Measurements from ENCODE around the gene ATG3. TPM values are rescaled to one million over a fixed set of nuclear protein-coding genes. Genes with fewer than 3 reads are reported as not detected.

ATG3 gene
- total RNA-seq (2014; rRNA removed; shearing (Covaris generic); ENCODE audit: low replicate concordance) = 27.5 and 63.4 TPM in 2 replicates

DNA sequence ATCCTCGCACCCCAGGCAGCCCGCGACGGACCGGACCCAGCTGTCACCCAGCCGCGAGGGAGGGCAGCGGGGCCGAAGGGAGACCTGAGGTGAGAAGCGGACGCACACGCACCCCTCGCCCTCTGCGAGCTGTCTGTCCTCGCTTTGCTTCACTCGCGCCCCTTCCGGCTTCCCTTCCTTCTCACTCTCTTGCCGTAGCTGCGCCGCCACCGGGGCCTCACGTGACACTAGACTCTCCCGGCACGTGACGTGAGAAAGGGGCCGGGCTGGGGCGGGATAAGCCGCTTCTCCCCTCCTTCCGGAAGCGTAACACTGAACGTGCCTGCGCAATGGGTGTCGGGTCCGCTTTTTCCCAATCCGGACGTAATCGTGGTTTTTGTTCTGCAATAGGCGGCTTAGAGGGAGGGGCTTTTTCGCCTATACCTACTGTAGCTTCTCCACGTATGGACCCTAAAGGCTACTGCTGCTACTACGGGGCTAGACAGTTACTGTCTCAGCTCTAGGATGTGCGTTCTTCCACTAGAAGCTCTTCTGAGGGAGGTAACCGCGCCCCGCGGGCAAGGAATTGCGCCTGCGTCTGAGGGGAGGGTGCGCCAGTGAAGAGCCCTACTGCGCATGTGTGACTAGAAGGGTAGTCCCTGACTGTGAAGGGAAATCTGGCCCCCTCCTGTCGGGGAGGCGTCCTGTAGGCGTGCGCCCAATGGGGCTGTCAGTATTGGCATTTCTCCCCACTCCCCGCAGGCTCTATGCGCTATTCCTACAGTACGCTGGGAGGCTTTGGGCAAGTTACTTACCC is at the start of gene ATG3, which contains the start of gene SLC35A5:
TSS of gene ATG3 (minus strand) at position 229 of the 796 bp plus-strand sequence. CDS start 434 bp downstream, outside the sequence.
TSS of gene SLC35A5 (plus strand) at position 312 of the 796 bp plus-strand sequence. CDS start 1,359 bp downstream, outside the sequence.
- peak; percentile 98 for DNase-seq (ENCODE audit: low read depth)
- in situ Hi-C loops (cut with HindIII; ENCODE audit: low pct_unique_long_range_greater_than_20kb, low sequenced_read_pairs) = no loop called here

DNA sequence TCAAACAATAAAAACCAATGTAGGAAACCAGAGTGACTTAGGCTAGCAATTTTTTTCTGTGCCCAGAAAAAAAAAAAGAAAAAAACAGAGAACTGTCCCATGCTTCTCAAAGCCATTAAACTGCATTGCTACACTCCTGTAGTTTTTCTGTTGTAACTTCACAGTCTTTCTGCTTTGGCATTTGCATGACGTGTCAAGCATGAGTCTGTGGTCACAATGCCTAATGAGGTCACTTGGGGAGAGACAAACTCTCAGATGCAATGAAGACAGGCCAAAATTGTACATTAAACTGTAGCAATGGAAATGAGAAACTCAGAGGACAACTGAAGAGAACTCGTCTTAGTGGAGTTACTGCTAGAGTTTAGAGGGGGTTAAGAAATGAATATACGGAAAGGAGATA is 48.4 kb upstream of the ATG3 start:
- no peak for DNase-seq (ENCODE audit: low read depth)
- in situ Hi-C loops (cut with HindIII; ENCODE audit: low pct_unique_long_range_greater_than_20kb, low sequenced_read_pairs) = no loop called here

DNA sequence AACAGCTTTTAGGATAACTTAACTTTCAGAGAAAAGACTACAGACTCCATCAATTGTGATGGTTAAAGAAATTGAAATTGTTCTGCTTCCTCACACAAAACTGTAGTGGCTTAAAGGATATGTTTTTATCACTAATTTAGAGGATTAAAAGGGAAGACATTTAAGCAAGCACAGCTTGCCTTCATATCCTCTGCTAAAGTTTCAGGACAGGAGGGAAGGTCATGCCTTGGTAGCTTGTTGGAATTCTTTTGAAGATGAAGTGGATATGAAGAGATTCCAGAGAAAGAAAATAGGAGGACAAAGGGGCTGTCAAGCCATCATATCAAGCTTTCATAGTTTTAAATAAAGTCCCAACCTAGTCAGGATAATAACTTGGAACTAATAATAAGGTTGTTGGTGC is 46.1 kb upstream of the ATG3 start:
- in situ Hi-C loops (cut with HindIII; ENCODE audit: low pct_unique_long_range_greater_than_20kb, low sequenced_read_pairs) = no loop called here
- DNase-seq (ENCODE audit: low read depth) = no peak

DNA sequence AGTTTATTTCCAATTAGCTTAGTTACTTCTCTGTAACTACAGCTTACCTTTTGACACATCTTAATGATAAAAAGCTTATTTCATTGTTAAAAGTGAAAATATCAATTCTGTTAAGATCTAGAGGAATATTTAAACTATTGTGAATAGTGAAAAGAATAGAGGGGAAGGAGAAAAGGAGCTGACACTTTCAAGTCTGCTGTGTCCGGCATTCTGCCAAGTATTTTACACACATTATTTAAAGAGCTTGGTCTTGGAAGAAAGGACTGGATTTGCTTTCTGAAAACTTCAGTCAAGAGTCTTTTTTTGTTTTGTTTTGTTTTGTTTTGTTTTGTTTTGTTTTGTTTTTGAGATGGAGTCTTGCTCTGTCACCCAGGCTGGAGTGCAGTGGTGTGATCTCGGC is 44.3 kb upstream of the ATG3 start:
- no peak for DNase-seq (ENCODE audit: low read depth)
- in situ Hi-C loops (cut with HindIII; ENCODE audit: low pct_unique_long_range_greater_than_20kb, low sequenced_read_pairs) = no loop called here

DNA sequence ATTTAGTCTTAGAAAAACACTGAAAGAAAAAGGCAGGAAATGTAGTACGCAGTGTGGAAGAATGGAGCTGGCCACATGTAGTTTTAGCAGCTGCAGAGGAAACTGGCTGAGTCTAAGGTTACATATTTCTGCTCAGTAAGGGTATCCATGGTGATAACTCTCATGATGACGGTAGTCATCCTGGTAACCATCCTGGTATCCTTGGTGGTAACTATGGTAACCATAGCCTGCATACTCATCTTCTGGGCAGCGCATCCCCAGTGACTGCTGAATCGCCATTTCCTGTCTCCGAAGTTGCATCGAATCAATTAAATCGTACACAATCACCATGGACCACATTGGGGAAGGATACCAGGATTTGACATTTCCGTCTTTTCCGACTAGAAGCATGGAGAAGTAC is 43.5 kb upstream of the ATG3 start:
- in situ Hi-C loops (cut with HindIII; ENCODE audit: low pct_unique_long_range_greater_than_20kb, low sequenced_read_pairs) = no loop called here
- DNase-seq (ENCODE audit: low read depth) = no peak

DNA sequence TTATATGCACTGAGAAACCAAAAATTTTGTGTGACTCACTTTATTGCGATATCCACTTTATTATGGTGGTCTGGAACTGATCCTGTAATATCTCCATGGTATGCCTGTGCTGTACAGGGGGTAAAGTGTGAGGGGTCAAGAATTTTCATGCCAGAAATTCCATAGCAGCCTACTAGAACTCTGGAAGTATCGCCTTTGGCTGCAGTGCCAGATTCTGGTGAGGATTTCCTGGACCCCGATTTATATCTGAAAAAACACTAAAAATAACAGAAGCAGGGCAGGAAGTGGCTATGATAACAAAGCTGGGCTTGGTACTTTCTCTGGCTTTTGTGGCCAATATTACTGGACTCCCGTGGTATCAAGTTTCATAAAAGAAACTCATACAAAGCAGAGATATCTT is 42.8 kb upstream of the ATG3 start:
- in situ Hi-C loops (cut with HindIII; ENCODE audit: low pct_unique_long_range_greater_than_20kb, low sequenced_read_pairs) = no loop called here
- no peak for DNase-seq (ENCODE audit: low read depth)

DNA sequence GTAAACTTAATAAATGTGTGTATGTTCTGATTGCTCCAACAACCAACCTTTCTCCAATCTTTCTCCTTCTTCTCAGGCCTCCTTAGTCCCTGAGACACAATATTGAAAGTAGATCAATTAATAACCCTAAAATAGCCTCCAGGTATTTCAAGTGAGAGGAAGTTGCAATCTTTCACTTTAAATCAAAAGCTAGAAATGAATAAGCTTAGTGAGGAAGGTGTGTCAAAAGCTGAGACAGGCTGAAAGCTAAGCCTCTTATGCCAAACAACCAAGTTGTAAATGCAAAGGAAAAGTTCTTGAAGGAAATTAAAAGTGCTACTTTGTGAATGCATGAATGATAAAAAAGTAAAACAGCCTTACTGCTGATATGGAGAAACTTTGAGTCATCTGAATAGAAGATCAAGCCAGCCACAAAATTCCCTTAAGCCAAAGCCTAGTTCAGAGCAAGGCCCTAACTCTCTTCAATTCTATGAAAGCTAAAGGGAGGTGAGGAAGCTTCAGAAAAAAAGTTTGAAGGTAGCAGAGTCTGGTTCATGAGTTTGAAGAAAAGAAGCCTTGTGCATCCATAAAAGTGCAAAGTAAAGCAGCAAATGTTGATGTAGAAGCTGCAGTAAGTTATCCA is 40.6 kb upstream of the ATG3 start:
- no peak for DNase-seq (ENCODE audit: low read depth)
- in situ Hi-C loops (cut with HindIII; ENCODE audit: low pct_unique_long_range_greater_than_20kb, low sequenced_read_pairs) = no loop called here

DNA sequence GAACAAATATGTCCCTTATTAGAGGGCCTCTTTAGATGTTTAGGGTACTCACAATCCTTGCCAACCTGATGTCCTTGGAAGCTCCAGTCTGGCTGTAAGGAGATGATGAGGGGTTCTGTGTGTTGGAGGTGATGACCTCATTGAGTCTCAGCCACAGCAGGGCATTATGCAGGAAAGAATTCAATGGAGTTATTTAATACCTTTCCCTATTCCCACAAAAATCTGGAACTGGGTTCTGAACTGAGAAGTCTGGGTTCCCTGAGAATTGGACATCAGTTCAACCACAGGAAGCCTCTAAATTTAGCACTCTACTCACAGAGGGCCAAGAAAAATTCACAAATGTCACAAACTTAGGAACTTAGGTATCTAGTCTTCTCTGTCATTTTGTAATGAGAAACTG is 37.0 kb upstream of the ATG3 start:
- in situ Hi-C loops (cut with HindIII; ENCODE audit: low pct_unique_long_range_greater_than_20kb, low sequenced_read_pairs) = no loop called here
- DNase-seq (ENCODE audit: low read depth) = no peak

DNA sequence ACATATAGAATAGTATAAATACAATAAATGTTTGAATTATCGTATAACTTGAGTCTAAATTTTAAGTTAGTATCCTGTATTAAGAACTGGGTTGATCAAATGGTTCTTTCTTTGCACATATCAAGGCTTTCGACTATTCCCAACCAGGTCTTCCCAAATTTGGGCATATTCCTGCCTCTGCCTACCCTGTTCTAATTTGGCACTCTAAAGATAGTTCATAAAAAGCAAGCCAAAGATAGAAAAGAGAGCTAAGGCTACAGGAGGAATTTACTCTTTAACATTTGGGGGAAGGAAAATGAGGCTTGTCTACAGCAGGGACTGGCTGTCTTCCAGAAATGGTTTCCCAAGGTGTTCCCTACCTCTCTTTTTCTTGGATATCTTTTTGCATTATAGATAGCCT is 36.2 kb upstream of the ATG3 start:
- in situ Hi-C loops (cut with HindIII; ENCODE audit: low pct_unique_long_range_greater_than_20kb, low sequenced_read_pairs) = no loop called here
- DNase-seq (ENCODE audit: low read depth) = no peak

DNA sequence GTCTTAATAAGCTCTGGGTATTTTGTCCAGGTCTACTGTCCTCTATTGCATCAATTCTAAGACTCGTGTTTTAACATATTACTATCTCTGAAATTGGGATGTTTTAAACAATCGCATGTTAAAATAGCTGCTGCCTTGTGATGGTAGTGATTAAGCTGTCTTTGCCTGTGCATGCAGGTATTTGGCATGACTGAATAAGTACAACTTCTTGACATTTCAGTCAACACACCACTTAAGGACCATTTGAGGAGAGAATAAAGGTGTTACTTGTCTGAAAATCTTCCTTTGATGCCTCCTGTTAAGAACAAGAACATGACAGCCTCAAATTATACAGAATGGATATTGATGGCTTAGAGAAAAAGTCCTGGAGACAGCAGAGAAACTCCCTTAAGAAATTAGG is 33.1 kb upstream of the ATG3 start:
- DNase-seq (ENCODE audit: low read depth) = no peak
- in situ Hi-C loops (cut with HindIII; ENCODE audit: low pct_unique_long_range_greater_than_20kb, low sequenced_read_pairs) = no loop called here

DNA sequence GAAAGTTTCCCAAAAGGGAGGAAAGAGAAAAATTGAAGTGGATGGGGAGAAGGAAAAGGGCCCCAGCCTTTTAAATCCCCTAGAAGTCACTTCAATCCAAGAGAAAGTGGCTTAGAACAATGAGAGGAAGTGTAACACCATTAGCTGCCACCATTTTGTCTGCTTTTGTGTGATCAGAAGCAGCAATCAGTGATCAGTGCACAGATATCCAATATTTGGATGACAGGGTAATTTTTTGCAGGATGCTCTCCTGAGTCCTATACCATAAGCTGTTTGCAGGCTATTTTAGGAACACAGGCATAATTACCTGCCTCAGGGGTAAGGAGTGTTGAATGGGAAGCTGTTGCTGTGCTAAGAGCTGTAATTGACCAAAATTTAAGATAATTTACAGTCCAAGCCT is 31.5 kb upstream of the ATG3 start:
- in situ Hi-C loops (cut with HindIII; ENCODE audit: low pct_unique_long_range_greater_than_20kb, low sequenced_read_pairs) = no loop called here
- no peak for DNase-seq (ENCODE audit: low read depth)

DNA sequence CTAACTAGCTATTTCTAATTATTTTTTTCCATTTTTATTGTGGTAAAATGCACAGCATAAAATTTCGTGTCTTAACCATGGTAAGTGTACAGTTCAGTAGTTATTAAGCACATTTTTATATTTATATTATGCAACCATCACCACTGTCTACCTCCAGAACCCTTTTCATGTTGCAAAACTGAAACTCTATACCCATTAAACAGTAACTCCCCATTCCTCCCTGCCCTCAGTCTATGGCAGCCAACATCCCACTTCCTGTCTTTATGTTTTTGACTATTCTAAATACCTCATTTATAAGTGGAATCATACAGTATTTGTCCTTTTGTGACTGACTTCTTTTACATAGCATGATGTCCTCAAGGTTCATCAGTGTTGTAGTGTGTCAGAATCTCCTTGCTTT is 25.6 kb upstream of the ATG3 start:
- DNase-seq (ENCODE audit: low read depth) = no peak

DNA sequence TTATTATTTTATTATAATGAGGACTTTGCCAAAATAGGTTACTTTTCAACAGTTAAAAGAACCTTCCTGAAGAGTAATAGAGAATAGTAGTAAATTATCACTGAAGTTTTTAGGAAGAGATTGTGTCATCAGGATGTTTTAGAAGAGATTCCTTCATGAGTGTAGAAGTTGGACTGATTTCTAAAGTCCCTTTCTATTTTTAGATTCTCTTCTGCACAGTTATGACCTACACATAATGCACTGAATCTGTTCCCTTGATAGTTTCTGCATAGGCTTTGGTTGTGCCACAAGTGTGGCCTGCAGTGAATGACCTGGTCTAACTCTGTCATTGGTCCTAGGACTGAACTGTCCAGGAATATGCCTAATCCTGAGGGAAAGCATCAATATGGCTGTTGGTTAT is 24.0 kb upstream of the ATG3 start:
- in situ Hi-C loops (cut with HindIII; ENCODE audit: low pct_unique_long_range_greater_than_20kb, low sequenced_read_pairs) = no loop called here
- DNase-seq (ENCODE audit: low read depth) = no peak

More for the DNA sequence above, 25.6 kb upstream of the ATG3 start:
- in situ Hi-C loops (cut with HindIII; ENCODE audit: low pct_unique_long_range_greater_than_20kb, low sequenced_read_pairs) = no loop called here

DNA sequence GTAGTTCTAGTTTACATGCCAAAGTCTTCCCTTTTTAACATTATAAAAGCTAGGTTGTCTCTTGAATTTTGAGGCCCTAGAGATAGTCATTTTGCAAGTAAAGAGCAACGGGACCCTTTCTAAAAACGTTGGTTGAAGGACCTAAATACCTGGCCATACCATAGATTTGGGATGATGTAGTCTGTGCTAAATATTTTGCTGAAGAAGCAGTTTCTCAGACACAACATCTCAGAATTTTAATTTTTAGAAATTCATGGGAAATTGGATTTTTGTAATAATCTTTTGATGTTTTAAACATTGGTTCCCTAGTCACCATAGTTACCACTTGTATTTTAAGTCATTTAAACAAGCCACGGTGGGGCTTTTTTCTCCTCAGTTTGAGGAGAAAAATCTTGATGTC is 21.3 kb upstream of the ATG3 start:
- DNase-seq (ENCODE audit: low read depth) = no peak
- in situ Hi-C loops (cut with HindIII; ENCODE audit: low pct_unique_long_range_greater_than_20kb, low sequenced_read_pairs) = no loop called here

DNA sequence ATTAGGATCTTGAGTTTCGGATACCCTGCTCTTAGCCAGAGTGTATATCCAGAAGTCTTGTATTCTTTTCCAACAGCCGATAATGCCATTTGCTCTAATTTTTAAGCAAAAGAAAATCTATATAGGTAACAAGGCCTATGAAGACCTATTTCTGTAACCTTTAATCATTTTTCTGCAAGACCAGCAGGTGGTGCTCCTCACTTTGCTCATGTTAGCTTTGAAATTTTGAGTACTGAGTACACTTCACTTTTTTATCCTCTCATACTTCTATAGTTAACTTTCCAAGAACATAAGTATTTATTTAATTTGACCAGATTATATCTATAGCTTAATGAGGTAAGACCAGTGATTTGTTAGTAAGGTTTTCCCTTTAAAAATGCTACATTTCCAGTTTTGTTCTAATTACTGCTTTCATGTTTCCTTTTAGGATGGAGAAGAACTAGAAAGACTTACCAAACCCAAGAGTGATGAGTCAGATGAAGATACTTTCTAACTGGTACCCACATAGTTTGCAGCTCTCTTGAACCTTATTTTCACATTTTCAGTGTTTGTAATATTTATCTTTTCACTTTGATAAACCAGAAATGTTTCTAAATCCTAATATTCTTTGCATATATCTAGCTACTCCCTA is 20.6 kb upstream of the ATG3 start:
- in situ Hi-C loops (cut with HindIII; ENCODE audit: low pct_unique_long_range_greater_than_20kb, low sequenced_read_pairs) = no loop called here
- no peak for DNase-seq (ENCODE audit: low read depth)

DNA sequence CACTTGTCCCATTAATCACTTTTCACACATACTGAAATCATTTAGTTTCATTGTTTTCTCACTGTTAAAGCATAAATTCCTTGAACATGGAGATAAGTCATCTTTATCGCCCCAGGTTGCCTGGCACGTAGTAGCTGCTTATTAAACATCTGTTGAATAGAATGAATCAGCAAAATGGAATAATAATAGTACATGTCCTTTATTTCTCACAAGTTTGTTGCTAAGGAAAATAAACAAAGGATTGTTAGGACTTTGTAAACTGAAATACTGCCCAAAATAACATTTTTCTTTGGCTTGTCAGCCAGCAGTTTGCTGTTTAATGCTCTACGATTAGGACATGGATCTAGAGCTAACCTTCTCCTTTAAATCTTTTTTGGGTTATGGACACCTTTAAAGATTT is 17.9 kb upstream of the ATG3 start:
- in situ Hi-C loops (cut with HindIII; ENCODE audit: low pct_unique_long_range_greater_than_20kb, low sequenced_read_pairs) = no loop called here
- DNase-seq (ENCODE audit: low read depth) = no peak

DNA sequence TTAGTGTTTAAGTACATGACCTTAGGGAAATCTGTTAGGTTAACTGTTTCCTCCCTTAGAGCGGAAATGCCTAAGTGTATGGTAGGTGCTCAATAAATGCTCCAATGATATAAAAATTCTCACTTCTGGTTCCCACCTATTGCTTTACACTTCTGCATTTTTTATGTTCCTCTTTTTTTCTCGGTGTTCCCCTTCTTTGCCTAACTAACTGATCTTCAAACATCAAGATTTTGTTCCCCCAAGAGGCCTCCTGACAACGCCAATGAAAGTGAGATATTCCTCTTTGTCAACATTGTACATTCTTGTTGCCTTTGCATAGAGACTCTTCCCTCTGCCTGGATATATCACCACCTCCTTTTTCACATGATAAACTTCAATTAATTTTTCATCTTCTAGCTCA is 17.5 kb upstream of the ATG3 start:
- no peak for DNase-seq (ENCODE audit: low read depth)
- in situ Hi-C loops (cut with HindIII; ENCODE audit: low pct_unique_long_range_greater_than_20kb, low sequenced_read_pairs) = no loop called here

DNA sequence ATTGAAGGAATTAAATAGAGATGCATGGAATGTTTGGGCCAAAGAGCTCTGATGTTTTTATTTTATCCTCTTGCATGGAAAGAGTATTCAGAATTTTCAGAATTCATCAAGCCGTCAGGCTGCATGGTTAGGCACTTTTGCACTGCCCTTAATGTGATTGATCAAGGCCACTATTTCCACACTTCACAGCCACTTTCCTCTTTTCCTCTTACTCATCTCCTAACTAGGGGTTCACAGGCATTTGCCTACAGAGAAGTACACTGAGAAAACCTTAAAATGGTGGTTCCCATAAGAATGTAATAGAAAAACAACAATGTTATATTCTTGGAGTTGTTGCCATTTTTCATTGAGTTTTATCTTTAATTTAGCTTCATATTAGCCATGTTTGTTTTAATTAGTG is 10.9 kb upstream of the ATG3 start:
- in situ Hi-C loops (cut with HindIII; ENCODE audit: low pct_unique_long_range_greater_than_20kb, low sequenced_read_pairs) = no loop called here
- DNase-seq (ENCODE audit: low read depth) = no peak

DNA sequence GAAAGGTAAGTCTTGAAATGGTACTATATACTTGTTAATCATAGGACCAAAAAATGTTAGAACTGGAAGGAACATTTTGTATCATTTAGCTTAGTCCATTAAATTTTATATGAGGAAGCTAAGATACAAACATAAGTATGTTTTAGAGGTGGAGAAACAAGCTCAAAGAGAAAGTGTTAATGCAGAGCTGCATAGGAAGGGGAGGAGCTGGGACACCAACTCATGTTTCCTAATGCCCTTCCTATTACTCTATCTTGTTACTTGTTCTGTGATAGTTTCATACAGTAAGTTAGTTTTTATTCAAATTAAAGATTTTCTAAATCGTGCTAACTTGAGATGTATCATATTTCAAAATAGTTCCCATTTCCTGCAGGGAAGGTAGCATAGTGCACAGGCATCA is 7.5 kb upstream of the ATG3 start:
- no peak for DNase-seq (ENCODE audit: low read depth)
- in situ Hi-C loops (cut with HindIII; ENCODE audit: low pct_unique_long_range_greater_than_20kb, low sequenced_read_pairs) = no loop called here

All from Caki2 (cell line).